Measurements from ENCODE around the gene VWA8. TPM values are rescaled to one million over a fixed set of nuclear protein-coding genes. Genes with fewer than 3 reads are reported as not detected.
"Not testable (repeated sequence)": the region's sequence is repeated elsewhere in the genome, so short reads cannot be mapped to it uniquely, and the experiment has no call there.

Gene VWA8
- total RNA-seq, 2 experiments from 2014 or later = 15.7 to 16.9 TPM

DNA sequence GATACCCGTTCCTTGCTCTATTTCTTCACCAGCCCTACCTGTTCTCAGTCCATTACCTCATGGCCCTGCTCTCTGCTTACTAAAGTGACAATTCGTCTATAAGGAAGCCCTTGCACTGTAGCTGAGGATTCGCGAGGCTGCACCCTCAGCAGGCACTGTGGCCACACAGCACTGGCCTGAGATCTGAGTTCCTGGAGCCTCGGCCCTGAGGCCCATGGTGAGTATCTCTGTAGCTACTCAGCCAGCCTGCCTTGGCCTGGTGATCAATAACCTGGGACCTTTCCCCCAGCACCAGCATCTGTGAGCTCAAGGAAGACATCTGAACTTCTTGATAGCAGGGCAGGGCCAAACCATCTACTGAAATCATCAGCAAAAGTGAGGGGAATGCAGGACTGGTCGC lies 412.9 kb downstream of the VWA8 start:
- ChIA-PET CTCF (interaction anchor here (0.6 to 1.2 kb wide), 2 partner anchors 37 to 88 kb away, joined by 3 read pairs; no protein-coding TSS in a partner anchor), POLR2A (no interaction called here)
- H3K4me1 Mint-ChIP-seq (ENCODE audit: low read depth) = peaks cover 11% of the 10 kb centered on the region
- H3K9me3 Mint-ChIP-seq (ENCODE audit: insufficient read depth) = no peaks in the 10 kb centered on the region
- H3K27me3 Mint-ChIP-seq (ENCODE audit: low read depth) = no peaks in the 10 kb centered on the region
- ATAC-seq = no peak
- no peaks in the 10 kb centered on the region for H3K36me3 Mint-ChIP-seq (ENCODE audit: low read depth)
- DNase-seq = no peak
- no peak overlapping the region for H3K4me3 Mint-ChIP-seq
- no peak overlapping the region for H3K27ac Mint-ChIP-seq

GRCh38 chr13:41547251-41548000 lies 413.5 kb downstream of the VWA8 start:
- Mint-ChIP-seq H3K9me3 (ENCODE audit: insufficient read depth) (no peaks in the 10 kb centered on the region), H3K4me3 (no peak overlapping the region), H3K27me3 (ENCODE audit: low read depth) (no peaks in the 10 kb centered on the region), H3K27ac (no peak overlapping the region), H3K4me1 (ENCODE audit: low read depth) (peaks cover 11% of the 10 kb centered on the region), H3K36me3 (ENCODE audit: low read depth) (no peaks in the 10 kb centered on the region)
- peak; percentile 9 for DNase-seq
- POLR2A ChIA-PET = interaction anchor here (0.6 kb wide), 1 partner anchor 52 kb away, joined by 3 read pairs; no protein-coding TSS in a partner anchor
- ATAC-seq = no peak
- CTCF ChIA-PET = interaction anchor here (0.6 to 1.2 kb wide), 2 partner anchors 37 to 88 kb away, joined by 3 read pairs; no protein-coding TSS in a partner anchor

- no peak overlapping the region for H3K27ac Mint-ChIP-seq
- H3K9me3 Mint-ChIP-seq (ENCODE audit: insufficient read depth) = no peaks in the 10 kb centered on the region
- no peak for ATAC-seq
- DNase-seq = no peak
- H3K4me3 Mint-ChIP-seq = no peak overlapping the region
- peaks cover 11% of the 10 kb centered on the region for H3K4me1 Mint-ChIP-seq (ENCODE audit: low read depth)
- CTCF ChIA-PET = no interaction called here
- POLR2A ChIA-PET = interaction anchor here (0.6 kb wide), 1 partner anchor 51 kb away, joined by 3 read pairs; no protein-coding TSS in a partner anchor
- H3K36me3 Mint-ChIP-seq (ENCODE audit: low read depth) = no peaks in the 10 kb centered on the region
- no peaks in the 10 kb centered on the region for H3K27me3 Mint-ChIP-seq (ENCODE audit: low read depth)
These were observed 414.3 kb downstream of the VWA8 start for GRCh38 chr13:41546372-41547190.

DNA sequence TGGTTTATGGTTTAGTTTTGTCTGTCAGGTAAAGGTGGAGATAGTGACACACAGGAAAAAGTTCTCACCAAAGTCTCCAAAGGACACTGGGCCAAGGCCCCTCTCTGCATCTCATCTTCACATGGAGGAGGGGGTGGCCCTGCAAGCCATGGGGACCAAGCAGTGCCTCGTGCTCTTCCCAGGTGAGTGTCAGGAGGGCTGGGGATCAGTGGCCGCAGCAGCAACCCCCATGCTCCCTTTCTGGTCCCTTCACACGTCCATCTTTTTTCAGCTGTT lies 415.5 kb downstream of the VWA8 start:
- no peak for DNase-seq
- H3K36me3 Mint-ChIP-seq (ENCODE audit: low read depth) = no peaks in the 10 kb centered on the region
- H3K27me3 Mint-ChIP-seq (ENCODE audit: low read depth) = no peaks in the 10 kb centered on the region
- CTCF ChIA-PET = interaction anchor here (1.2 kb wide), 1 partner anchor 86 kb away, joined by 6 read pairs; no protein-coding TSS in a partner anchor
- POLR2A ChIA-PET = no interaction called here
- no peaks in the 10 kb centered on the region for H3K9me3 Mint-ChIP-seq (ENCODE audit: insufficient read depth)
- no peak overlapping the region for H3K4me3 Mint-ChIP-seq
- no peak overlapping the region for H3K27ac Mint-ChIP-seq
- peaks cover 14% of the 10 kb centered on the region for H3K4me1 Mint-ChIP-seq (ENCODE audit: low read depth)
- no peak for ATAC-seq

DNA sequence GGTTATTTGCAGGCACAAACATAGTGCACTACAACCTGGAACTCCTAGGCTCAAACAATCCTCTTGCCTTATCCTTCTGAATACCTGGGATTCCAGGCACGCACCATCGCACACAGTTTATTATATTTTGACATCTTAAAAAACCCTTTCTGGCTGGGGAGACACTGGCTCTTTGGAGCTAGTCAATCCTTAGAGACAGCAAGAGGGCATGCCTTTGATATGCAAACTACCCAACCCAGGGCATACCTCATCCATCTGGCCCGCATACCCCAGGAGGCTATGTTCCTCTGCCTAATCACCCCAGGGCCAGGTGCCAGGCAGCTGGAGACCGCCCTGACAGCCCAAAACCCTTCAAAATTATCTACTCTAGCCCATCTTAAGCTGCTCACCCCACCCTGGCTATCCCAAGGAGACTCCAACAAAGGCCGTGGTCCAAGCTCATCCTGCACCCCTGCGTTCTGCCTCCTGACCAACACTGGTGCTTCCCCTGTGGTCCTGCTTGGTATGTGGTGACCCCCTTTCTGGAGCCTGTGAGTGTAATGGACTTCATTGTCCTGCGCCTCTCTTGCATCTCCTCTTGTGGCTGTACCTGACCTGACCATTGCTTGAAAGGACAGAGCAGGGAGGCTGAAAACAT lies 417.1 kb downstream of the VWA8 start:
- H3K27me3 Mint-ChIP-seq (ENCODE audit: low read depth) = no peaks in the 10 kb centered on the region
- no peak for ATAC-seq
- peaks cover 14% of the 10 kb centered on the region for H3K4me1 Mint-ChIP-seq (ENCODE audit: low read depth)
- H3K4me3 Mint-ChIP-seq = no peak overlapping the region
- peak; percentile 12 for DNase-seq
- ChIA-PET POLR2A (no interaction called here), CTCF (interaction anchor here (2.0 kb wide), 1 partner anchor 84 kb away, joined by 7 read pairs; no protein-coding TSS in a partner anchor)
- no peak overlapping the region for H3K27ac Mint-ChIP-seq
- no peaks in the 10 kb centered on the region for H3K36me3 Mint-ChIP-seq (ENCODE audit: low read depth)
- H3K9me3 Mint-ChIP-seq (ENCODE audit: insufficient read depth) = no peaks in the 10 kb centered on the region

GRCh38 chr13:41542799-41543198 lies 418.1 kb downstream of the VWA8 start:
- H3K27me3 Mint-ChIP-seq (ENCODE audit: low read depth); H3K27ac Mint-ChIP-seq; ATAC-seq; H3K36me3 Mint-ChIP-seq (ENCODE audit: low read depth); H3K4me3 Mint-ChIP-seq; DNase-seq; H3K9me3 Mint-ChIP-seq (ENCODE audit: insufficient read depth); POLR2A ChIA-PET: not testable (repeated sequence)
- CTCF ChIA-PET = interaction anchor here (2.0 kb wide), 1 partner anchor 83 kb away, joined by 7 read pairs; no protein-coding TSS in a partner anchor
- H3K4me1 Mint-ChIP-seq (ENCODE audit: low read depth) = peaks cover 14% of the 10 kb centered on the region

DNA sequence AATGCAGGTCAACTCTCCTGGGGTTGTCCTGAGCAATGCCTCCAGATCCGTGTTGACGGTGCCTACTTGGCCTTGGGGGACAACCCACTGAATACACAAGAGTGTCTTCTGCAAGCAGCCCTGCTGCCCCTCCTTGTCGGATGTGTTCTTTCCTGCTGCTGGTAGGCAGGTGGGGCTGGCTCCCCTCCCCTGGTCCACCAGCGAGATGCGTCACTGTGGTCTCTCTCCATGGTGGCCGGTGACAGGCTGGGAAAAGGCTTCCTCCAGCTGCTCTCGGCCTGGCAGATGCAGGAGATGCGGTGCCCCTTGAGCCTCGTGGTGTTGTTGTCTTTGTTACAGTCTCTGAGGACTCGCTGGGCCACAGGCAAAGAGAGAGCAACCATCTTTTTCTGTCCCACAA lies 418.6 kb downstream of the VWA8 start:
- Mint-ChIP-seq H3K9me3 (ENCODE audit: insufficient read depth) (no peaks in the 10 kb centered on the region), H3K36me3 (ENCODE audit: low read depth) (no peaks in the 10 kb centered on the region), H3K4me1 (ENCODE audit: low read depth) (peaks cover 14% of the 10 kb centered on the region), H3K27me3 (ENCODE audit: low read depth) (peaks cover 3% of the 10 kb centered on the region), H3K27ac (no peak overlapping the region), H3K4me3 (no peak overlapping the region)
- ATAC-seq (no peak), DNase-seq (no peak)
- ChIA-PET CTCF (interaction anchor here (2.0 kb wide), 1 partner anchor 82 kb away, joined by 7 read pairs; no protein-coding TSS in a partner anchor), POLR2A (no interaction called here)

DNA sequence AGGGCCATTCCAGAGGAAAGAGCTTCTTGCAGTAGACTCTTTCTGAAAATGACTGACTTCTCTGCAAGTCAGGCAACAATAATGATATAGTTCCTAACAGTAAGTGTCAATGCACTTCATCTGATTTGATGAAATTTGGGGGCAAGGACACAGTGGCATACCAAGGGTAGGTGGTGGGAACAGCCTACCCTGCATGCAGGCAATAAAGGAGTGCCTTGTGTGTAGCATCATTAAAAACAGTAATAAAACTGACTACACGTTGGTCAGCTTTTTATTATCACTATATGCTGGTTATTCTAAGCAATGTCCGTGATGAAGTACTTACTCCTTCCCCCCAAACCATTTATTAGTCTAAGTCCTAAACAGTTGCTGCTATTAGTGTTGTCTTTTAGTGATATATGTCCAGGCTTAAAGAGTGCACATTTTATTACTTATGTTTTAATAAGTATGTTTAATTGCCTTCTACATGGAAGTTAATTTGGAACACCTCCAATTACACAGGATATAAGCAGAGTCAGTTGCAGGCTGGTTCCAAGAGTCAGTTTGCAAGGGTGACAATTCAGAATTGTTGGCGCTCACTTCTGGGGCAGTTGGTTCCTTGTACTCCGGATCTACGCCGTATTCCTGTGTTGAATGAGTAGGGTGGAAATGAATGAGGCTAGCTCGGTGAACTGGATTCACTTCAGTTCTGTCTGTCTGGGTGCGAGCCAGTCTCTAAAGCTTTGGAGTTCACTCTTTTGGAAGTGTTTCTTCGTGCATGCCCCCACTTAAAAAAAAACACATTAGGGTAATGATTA lies 419.6 kb downstream of the VWA8 start:
- Mint-ChIP-seq H3K4me3 (no peak overlapping the region), H3K36me3 (ENCODE audit: low read depth) (no peaks in the 10 kb centered on the region), H3K27me3 (ENCODE audit: low read depth) (peaks cover 3% of the 10 kb centered on the region), H3K9me3 (ENCODE audit: insufficient read depth) (no peaks in the 10 kb centered on the region), H3K4me1 (ENCODE audit: low read depth) (peaks cover 14% of the 10 kb centered on the region), H3K27ac (no peak overlapping the region)
- ChIA-PET CTCF (no interaction called here), POLR2A (no interaction called here)
- no peak for ATAC-seq
- no peak for DNase-seq

DNA sequence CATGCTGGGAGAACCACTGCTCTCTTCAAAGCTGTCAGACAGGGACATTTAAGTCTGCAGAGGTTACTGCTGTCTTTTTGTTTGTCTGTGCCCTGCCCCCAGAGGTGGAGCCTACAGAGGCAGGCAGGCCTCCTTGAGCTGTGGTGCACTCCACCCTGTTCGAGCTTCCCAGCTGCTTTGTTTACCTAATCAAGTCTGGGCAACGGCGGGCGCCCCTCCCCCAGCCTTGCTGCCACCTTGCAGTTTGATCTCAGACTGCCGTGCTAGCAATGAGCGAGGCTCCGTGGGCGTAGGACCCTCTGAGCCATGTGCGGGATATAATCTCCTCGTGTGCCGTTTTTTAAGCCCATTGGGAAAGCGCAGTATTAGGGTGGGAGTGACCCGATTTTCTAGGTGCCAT lies 420.7 kb downstream of the VWA8 start:
- H3K9me3 Mint-ChIP-seq (ENCODE audit: insufficient read depth); H3K4me1 Mint-ChIP-seq (ENCODE audit: low read depth); ATAC-seq; H3K36me3 Mint-ChIP-seq (ENCODE audit: low read depth); H3K4me3 Mint-ChIP-seq; CTCF ChIA-PET; DNase-seq; POLR2A ChIA-PET; H3K27ac Mint-ChIP-seq; H3K27me3 Mint-ChIP-seq (ENCODE audit: low read depth): not testable (repeated sequence)

DNA sequence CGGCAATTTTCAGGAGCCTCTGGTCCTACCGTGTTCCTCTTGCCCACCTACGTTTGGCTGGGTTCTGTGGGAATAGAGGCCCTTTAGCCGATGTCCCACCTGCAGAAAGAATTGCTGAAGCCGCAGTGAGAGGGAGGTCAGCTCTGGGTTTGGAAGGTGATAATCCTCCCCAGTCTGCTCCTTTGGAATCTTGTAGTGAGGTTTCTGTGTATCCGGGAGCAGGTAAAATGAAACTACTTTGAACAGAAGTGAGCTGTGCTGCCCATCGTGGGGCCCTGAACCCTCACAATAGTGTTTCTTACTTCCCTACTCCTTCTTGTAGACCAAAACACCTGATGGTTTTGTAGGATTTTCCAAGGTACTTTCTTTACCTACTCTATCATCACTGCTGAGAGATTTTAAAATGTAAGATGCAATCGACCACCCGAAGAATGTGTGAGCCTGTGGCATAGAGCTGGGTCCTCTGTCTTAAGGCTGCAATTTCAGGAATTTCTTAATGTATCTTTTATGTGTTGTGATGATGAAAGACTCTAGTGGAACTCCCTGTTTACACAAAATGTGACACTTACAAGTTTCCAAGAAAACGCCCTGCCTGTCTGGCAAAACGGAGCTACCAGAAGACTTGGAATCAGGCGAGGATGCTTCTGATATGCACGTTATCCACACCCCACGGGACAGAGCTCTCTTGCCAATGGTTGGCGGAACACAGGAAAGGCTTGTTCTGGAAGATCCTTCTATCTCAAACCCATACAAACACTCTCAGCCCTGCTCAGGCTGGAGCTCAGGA lies 427.4 kb downstream of the VWA8 start:
- Mint-ChIP-seq H3K4me1 (ENCODE audit: low read depth) (no peaks in the 10 kb centered on the region), H3K27ac (no peak overlapping the region), H3K27me3 (ENCODE audit: low read depth) (peaks cover 7% of the 10 kb centered on the region), H3K4me3 (no peak overlapping the region), H3K9me3 (ENCODE audit: insufficient read depth) (no peaks in the 10 kb centered on the region), H3K36me3 (ENCODE audit: low read depth) (no peaks in the 10 kb centered on the region)
- peak; percentile 9 for DNase-seq
- no peak for ATAC-seq
- POLR2A ChIA-PET = interaction anchor here (0.6 kb wide), 1 partner anchor 36 kb away, joined by 3 read pairs; no protein-coding TSS in a partner anchor
- CTCF ChIA-PET = no interaction called here

DNA sequence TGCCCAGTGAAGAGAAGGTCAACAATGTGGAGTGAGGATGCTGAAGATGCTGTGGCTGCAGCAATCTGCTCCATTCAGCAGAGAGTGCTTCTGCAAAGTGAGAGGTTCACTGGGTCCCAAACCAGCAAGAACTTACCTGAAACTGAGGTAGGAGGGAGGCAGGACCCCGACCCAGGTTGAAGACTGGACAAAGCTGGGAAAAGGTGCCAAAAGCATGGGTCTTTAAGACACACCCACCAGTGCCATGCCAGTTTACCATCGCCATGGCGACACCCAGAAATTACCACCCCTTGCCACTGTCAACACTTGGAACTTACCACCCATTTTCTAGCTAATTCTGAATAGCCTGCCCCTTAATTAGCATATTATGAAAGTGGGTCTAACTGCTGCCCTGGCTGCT lies 432.9 kb downstream of the VWA8 start:
- Mint-ChIP-seq H3K27ac (no peak overlapping the region), H3K27me3 (ENCODE audit: low read depth) (peaks cover 3% of the 10 kb centered on the region), H3K4me3 (no peak overlapping the region), H3K36me3 (ENCODE audit: low read depth) (no peaks in the 10 kb centered on the region), H3K9me3 (ENCODE audit: insufficient read depth) (no peaks in the 10 kb centered on the region), H3K4me1 (ENCODE audit: low read depth) (no peaks in the 10 kb centered on the region)
- no peak for ATAC-seq
- ChIA-PET CTCF (no interaction called here), POLR2A (no interaction called here)
- DNase-seq = no peak

Data from activated CD8-positive, alpha-beta T cell treated with anti-CD3 and anti-CD28 coated beads, Interleukin-2, amount 10 ng/mL, durations not matched to agents 7 days and 5 days (primary cell).